Measurements from ENCODE around the gene GNL2. TPM values are rescaled to one million over a fixed set of nuclear protein-coding genes. Genes with fewer than 3 reads are reported as not detected.

The GNL2 gene
- total RNA-seq, 1 experiment from 2014 or later, result 51.9 TPM

- Histone ChIP-seq H3K27me3 (ENCODE audit: insufficient read depth, low read depth) (no peaks in the 10 kb centered on the region), H3K9me2 (ENCODE audit: insufficient read depth) (no peaks in the 10 kb centered on the region), H4K20me1 (ENCODE audit: insufficient read depth) (no peaks in the 10 kb centered on the region), H3K36me3 (ENCODE audit: low read depth) (no peaks in the 10 kb centered on the region), H3K4me2 (no peak overlapping the region), H3K79me2 (ENCODE audit: low read depth) (peaks cover under 1% of the 10 kb centered on the region), H2AFZ (no peak overlapping the region), H3K27ac (no peak overlapping the region), H3K4me1 (replicated peaks; ENCODE audit: insufficient read depth) (0 out of 2 replicates have a peak, but pooled peaks cover 5% of the 10 kb centered on the region), H3F3A (ENCODE audit: insufficient read depth, low read depth) (no peaks in the 10 kb centered on the region), H3K9me3 (ENCODE audit: insufficient read depth, low read depth) (no peaks in the 10 kb centered on the region), H3K4me3 (no peak overlapping the region)
- POLR2A ChIA-PET (ENCODE audit: unreplicated experiment), result no interaction called here
- intact Hi-C loops (cut with micrococcal nuclease; ENCODE audit: unreplicated experiment), result no loop called here
- TF ChIP-seq EZH2 (IDR thresholded peaks at IDR 0.05; ENCODE audit: low read depth) (no peak), CTCF (conservative IDR thresholded peaks at IDR 0.05) (no peak)
- no peak for DNase-seq
- BruUV-seq (replicated peaks), result no TSS peak
- CTCF ChIA-PET, result no interaction called here
Measured at GRCh38 chr1:37559080-37559479, 36.7 kb downstream of the GNL2 start.

- CTCF ChIA-PET, result no interaction called here
Measured at GRCh38 chr1:37558411-37558810, 37.3 kb downstream of the GNL2 start.

GRCh38 chr1:37557402-37557801 lies 38.3 kb downstream of the GNL2 start:
- DNase-seq, result no peak
- POLR2A ChIA-PET (ENCODE audit: unreplicated experiment), result no interaction called here
- H3K4me1 ChIP-seq (replicated peaks; ENCODE audit: insufficient read depth), result peaks cover 14% of the 10 kb centered on the region
- H3K4me3 ChIP-seq, result no peak overlapping the region
- H2AFZ ChIP-seq, result peak overlapping the region; percentile 35; the same call in 1 of the 2 replicates
- H3K27ac ChIP-seq, result no peak overlapping the region
- no peaks in the 10 kb centered on the region for H3K9me2 ChIP-seq (ENCODE audit: insufficient read depth)
- no TSS peak for BruUV-seq (replicated peaks)
- H3K9me3 ChIP-seq (ENCODE audit: insufficient read depth, low read depth), result no peaks in the 10 kb centered on the region
- H3F3A ChIP-seq (ENCODE audit: insufficient read depth, low read depth), result no peaks in the 10 kb centered on the region
- intact Hi-C loops (cut with micrococcal nuclease; ENCODE audit: unreplicated experiment), result no loop called here
- H3K79me2 ChIP-seq (ENCODE audit: low read depth), result peaks cover 17% of the 10 kb centered on the region
- CTCF ChIA-PET, result interaction anchor here (0.6 kb wide), 1 partner anchor 361 kb away, joined by 4 read pairs; no protein-coding TSS in a partner anchor
- H3K27me3 ChIP-seq (ENCODE audit: insufficient read depth, low read depth), result no peaks in the 10 kb centered on the region
- no peak for TF ChIP-seq CTCF (conservative IDR thresholded peaks at IDR 0.05)
- TF ChIP-seq EZH2 (IDR thresholded peaks at IDR 0.05; ENCODE audit: low read depth), result no peak
- peaks cover 6% of the 10 kb centered on the region for H4K20me1 ChIP-seq (ENCODE audit: insufficient read depth)
- H3K4me2 ChIP-seq, result no peak overlapping the region
- no peaks in the 10 kb centered on the region for H3K36me3 ChIP-seq (ENCODE audit: low read depth)

More at GRCh38 chr1:37558411-37558810, 37.3 kb downstream of the GNL2 start:
- Histone ChIP-seq H3K36me3 (ENCODE audit: low read depth) (no peaks in the 10 kb centered on the region), H2AFZ (no peak overlapping the region), H3K27ac (no peak overlapping the region), H3K9me2 (ENCODE audit: insufficient read depth) (no peaks in the 10 kb centered on the region), H4K20me1 (ENCODE audit: insufficient read depth) (no peaks in the 10 kb centered on the region), H3K4me2 (no peak overlapping the region), H3K79me2 (ENCODE audit: low read depth) (peaks cover 7% of the 10 kb centered on the region), H3K4me3 (no peak overlapping the region), H3F3A (ENCODE audit: insufficient read depth, low read depth) (no peaks in the 10 kb centered on the region), H3K9me3 (ENCODE audit: insufficient read depth, low read depth) (no peaks in the 10 kb centered on the region), H3K27me3 (ENCODE audit: insufficient read depth, low read depth) (no peaks in the 10 kb centered on the region), H3K4me1 (replicated peaks; ENCODE audit: insufficient read depth) (0 out of 2 replicates have a peak, but pooled peaks cover 5% of the 10 kb centered on the region)
- no TSS peak for BruUV-seq (replicated peaks)
- DNase-seq, result no peak
- POLR2A ChIA-PET (ENCODE audit: unreplicated experiment), result interaction anchor here (0.6 kb wide), 1 partner anchor 50 kb away, joined by 3 read pairs; no protein-coding TSS in a partner anchor
- no peak for TF ChIP-seq CTCF (conservative IDR thresholded peaks at IDR 0.05)
- no peak for TF ChIP-seq EZH2 (IDR thresholded peaks at IDR 0.05; ENCODE audit: low read depth)
- intact Hi-C loops (cut with micrococcal nuclease; ENCODE audit: unreplicated experiment), result no loop called here

Measured in PC-9 (cell line).